ENCODE data around the gene RPRD1B.

DNA sequence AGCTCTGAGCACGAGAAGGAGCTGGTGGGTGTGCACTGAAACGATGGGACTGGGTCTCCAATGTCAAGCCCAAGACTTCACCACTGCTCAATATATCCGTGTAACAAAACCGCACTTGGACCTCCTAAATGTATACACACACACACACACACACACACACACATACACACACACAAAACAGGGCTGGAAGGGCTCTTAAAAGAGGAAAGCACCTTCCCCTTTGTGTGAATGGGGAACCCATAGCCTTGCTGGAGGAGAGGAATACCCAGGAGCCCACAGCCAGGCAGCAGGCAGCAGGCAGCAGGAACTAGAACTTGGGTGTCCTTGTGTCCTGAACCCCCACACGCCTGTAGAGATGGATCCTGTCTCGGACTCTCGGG lies 101.7 kb downstream of the RPRD1B start:
- TF ChIP-seq, protein P1, sequence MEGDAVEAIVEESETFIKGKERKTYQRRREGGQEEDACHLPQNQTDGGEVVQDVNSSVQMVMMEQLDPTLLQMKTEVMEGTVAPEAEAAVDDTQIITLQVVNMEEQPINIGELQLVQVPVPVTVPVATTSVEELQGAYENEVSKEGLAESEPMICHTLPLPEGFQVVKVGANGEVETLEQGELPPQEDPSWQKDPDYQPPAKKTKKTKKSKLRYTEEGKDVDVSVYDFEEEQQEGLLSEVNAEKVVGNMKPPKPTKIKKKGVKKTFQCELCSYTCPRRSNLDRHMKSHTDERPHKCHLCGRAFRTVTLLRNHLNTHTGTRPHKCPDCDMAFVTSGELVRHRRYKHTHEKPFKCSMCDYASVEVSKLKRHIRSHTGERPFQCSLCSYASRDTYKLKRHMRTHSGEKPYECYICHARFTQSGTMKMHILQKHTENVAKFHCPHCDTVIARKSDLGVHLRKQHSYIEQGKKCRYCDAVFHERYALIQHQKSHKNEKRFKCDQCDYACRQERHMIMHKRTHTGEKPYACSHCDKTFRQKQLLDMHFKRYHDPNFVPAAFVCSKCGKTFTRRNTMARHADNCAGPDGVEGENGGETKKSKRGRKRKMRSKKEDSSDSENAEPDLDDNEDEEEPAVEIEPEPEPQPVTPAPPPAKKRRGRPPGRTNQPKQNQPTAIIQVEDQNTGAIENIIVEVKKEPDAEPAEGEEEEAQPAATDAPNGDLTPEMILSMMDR (IDR thresholded peaks at IDR 0.05; ENCODE audit: low read length): no peak
- TF ChIP-seq EZH2 (optimal IDR thresholded peaks at IDR 0.05; ENCODE audit: low read depth, low read length): no peak
